Measurements from ENCODE around the gene ZDHHC11B. TPM values are rescaled to one million over a fixed set of nuclear protein-coding genes. Genes with fewer than 3 reads are reported as not detected.

ZDHHC11B gene
- total RNA-seq, 4 donors from 2014 or later: 1.1 to 18.9 (median 2.4) TPM; not detected in 1

DNA sequence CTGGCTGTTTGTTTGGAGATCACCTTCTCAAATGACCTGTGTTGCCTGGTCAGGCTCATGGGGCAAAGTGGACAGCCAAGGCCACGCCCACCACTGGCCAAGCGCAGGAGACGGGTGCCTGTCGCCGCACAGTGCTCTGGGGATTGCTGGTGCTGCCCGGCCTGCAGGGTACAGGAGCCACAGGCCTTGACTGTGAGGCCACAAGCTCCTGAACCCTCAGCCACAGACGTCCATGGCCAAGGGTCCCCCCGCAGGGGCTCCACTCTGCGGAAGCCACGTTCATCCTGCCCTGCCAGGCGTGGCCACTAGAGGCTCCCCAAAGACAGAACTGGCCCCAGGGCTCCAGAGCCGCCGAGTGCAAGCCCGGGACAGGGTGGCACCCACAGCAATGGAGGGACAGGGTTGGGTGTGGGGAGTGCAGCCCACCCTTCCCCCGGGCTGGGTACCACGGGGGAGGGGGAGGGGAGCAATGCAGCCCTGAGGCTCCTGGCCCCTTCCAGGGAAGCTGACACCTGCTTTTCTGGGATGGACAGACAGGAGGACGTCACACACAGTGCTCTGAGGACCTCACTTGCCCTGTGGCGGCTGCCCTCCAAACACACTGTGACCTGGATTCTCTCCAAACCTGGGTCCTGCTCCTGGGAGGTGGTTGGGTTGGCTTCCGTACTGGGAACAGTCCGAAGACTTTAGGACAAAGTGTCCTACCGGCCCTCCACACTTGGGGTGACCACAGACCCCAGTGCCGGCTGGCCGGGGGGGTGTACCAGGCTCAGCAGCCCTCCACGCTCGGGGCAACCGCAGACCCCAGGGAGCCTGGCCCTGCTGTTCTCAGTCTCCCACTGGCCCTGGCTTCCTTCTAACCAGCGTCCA, 112.8 kb downstream of the ZDHHC11B start:
- peaks cover 34 to 43% (median 36%) of the 10 kb centered on the region in 4 donors for H3K4me1 ChIP-seq
- 18% methylated on average over 21 of the region's 27 CpGs; no CpG with 5 or more reads in 1 of the 2 donors for WGBS, 2 donors (ENCODE audit: low coverage in 1 of 2)
- in situ Hi-C loops (cut with MboI; ENCODE audit: low pct_ligation_motif_present in 1 of 4, low pct_unique_long_range_greater_than_20kb in 1 of 4, low sequenced_read_pairs in 3 of 4) (loop anchor here in 1 of 4 donors (25.0 kb wide), 1 partner anchor 241 kb away; no protein-coding TSS in a partner anchor), intact Hi-C loops (cut with DNase I; ENCODE audit: low total_unique reads) (loop anchor here (2.0 kb wide), 1 partner anchor 231 kb away; no protein-coding TSS in a partner anchor)
- H3K36me3 ChIP-seq: no peaks in the 10 kb centered on the region
- peak; percentile 80 for DNase-seq
- H3K27me3 ChIP-seq: no peaks in the 10 kb centered on the region
- H3K4me3 ChIP-seq: peak overlapping the region in 2 of 4 donors; percentile 11 to 21
- H3K9me3 ChIP-seq: no peaks in the 10 kb centered on the region
- no peak for TF ChIP-seq POLR2AphosphoS5 (IDR thresholded peaks at IDR 0.05)
- TF ChIP-seq, protein P1, sequence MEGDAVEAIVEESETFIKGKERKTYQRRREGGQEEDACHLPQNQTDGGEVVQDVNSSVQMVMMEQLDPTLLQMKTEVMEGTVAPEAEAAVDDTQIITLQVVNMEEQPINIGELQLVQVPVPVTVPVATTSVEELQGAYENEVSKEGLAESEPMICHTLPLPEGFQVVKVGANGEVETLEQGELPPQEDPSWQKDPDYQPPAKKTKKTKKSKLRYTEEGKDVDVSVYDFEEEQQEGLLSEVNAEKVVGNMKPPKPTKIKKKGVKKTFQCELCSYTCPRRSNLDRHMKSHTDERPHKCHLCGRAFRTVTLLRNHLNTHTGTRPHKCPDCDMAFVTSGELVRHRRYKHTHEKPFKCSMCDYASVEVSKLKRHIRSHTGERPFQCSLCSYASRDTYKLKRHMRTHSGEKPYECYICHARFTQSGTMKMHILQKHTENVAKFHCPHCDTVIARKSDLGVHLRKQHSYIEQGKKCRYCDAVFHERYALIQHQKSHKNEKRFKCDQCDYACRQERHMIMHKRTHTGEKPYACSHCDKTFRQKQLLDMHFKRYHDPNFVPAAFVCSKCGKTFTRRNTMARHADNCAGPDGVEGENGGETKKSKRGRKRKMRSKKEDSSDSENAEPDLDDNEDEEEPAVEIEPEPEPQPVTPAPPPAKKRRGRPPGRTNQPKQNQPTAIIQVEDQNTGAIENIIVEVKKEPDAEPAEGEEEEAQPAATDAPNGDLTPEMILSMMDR (IDR thresholded peaks at IDR 0.05): peak; percentile 94 to 98 (median 96)
- peak overlapping the region; percentile 7 to 61 (median 41) for H3K27ac ChIP-seq

DNA sequence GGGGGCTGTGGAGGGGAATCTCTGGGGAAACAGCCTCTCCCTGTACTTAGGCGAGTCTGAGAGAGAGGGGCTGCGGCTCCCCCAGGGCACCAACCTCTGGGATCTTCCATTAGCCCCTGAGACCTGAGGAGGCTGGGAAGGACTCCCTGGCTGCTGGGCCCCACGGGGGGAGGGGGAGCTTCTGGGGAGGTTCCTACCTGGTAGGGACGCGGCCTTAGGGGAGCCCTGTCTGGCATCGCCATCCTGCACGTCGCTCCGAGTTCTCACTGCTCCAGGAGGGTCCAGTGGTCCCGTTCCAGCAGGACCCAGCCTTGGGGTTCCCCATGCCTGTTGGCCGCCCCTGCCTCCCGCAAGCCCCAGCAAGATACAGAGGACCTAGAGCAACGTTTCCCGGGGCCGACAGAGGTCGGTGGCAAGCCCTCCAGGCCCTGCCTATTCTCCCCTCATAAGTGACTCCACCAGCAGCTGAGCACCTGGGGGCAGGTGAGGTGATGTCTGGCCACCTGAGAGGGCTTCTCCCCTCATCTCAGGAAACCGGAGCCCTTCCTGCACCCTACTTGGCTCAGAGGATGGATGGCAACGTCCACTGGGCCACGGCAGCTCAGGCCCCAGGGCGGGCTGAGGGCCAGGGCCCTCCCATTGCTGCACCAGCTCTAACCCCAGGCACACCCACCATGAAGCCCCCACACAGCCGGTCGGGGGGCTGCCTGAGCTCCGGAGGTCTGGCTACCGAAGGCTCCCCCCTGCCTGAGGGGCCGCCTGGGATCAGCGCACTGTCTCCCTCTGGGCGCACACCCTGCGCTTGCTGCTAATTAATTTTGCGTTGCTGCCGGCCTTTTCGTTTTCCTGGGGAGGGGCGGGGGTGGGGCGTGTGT, 113.9 kb downstream of the ZDHHC11B start:
- no peaks in the 10 kb centered on the region for H3K27me3 ChIP-seq
- WGBS, 2 donors (ENCODE audit: low coverage in 1 of 2): 60% methylated on average over 25 of the region's 33 CpGs; no CpG with 5 or more reads in 1 of the 2 donors
- H3K4me1 ChIP-seq: peaks cover 34 to 43% (median 36%) of the 10 kb centered on the region in 4 donors
- in situ Hi-C loops (cut with MboI; ENCODE audit: low pct_ligation_motif_present in 1 of 4, low pct_unique_long_range_greater_than_20kb in 1 of 4, low sequenced_read_pairs in 3 of 4): loop anchor here in 1 of 4 donors (25.0 kb wide), 1 partner anchor 242 kb away; no protein-coding TSS in a partner anchor
- H3K36me3 ChIP-seq: no peaks in the 10 kb centered on the region
- no peak overlapping the region for H3K27ac ChIP-seq
- H3K4me3 ChIP-seq: no peak overlapping the region
- no peak for DNase-seq
- TF ChIP-seq, protein P1 (IDR thresholded peaks at IDR 0.05): no peak
- TF ChIP-seq EP300 (IDR thresholded peaks at IDR 0.05; ENCODE audit: low read depth): no peak
- TF ChIP-seq POLR2AphosphoS5 (IDR thresholded peaks at IDR 0.05): no peak
- no peak for TF ChIP-seq POLR2A (IDR thresholded peaks at IDR 0.05)
- no peaks in the 10 kb centered on the region for H3K9me3 ChIP-seq
- intact Hi-C loops (cut with DNase I; ENCODE audit: low total_unique reads): loop anchor here (2.0 kb wide), 1 partner anchor 232 kb away; no protein-coding TSS in a partner anchor

DNA sequence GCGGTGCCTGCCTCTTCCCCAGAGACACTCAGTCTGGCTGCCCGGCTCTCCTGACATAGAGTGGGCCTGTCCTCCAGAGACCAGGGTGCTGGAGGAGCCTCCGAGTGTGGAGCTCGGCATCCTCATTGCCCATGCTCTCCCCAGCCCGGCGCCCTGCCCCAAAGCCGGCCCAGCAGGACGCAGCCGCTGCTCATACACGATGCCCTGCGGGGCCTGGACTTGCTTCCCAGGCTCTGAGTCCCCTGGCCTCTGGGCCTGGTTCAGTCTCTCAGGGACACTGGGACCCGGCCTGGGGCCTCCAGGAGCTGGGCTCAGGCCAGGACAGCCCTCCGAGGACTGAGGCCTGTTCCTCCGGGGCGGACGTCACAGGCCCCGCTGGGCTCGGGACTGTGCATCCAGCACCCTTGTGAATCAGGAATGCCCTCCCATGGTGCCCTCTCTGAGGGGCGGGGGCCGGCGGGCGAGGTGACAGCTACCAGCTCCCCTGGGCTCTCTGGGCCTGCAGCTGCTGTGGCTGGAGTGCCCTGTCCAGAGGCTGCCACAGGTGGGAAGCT, 114.6 kb downstream of the ZDHHC11B start:
- WGBS, 2 donors (ENCODE audit: low coverage in 1 of 2): 85% methylated on average over 12 of the region's 22 CpGs; no CpG with 5 or more reads in 1 of the 2 donors
- DNase-seq: no peak
- Histone ChIP-seq H3K27ac (peak overlapping the region in 1 of 4 donors; percentile 15), H3K9me3 (no peaks in the 10 kb centered on the region), H3K4me1 (peaks cover 34 to 43% (median 36%) of the 10 kb centered on the region in 4 donors), H3K27me3 (no peaks in the 10 kb centered on the region), H3K4me3 (no peak overlapping the region), H3K36me3 (no peaks in the 10 kb centered on the region)
- intact Hi-C loops (cut with DNase I; ENCODE audit: low total_unique reads) (loop anchor here (2.0 kb wide), 1 partner anchor 233 kb away; no protein-coding TSS in a partner anchor), in situ Hi-C loops (cut with MboI; ENCODE audit: low pct_ligation_motif_present in 1 of 4, low pct_unique_long_range_greater_than_20kb in 1 of 4, low sequenced_read_pairs in 3 of 4) (loop anchor here in 2 of 4 donors (10.0 to 25.0 kb wide), 2 partner anchors 235 to 242 kb away; no protein-coding TSS in a partner anchor)
- TF ChIP-seq POLR2A (IDR thresholded peaks at IDR 0.05) (no peak), EP300 (IDR thresholded peaks at IDR 0.05; ENCODE audit: low read depth) (no peak), POLR2AphosphoS5 (IDR thresholded peaks at IDR 0.05) (no peak)
- TF ChIP-seq, protein P1 (IDR thresholded peaks at IDR 0.05): no peak
